HK-2 (cell line): ENCODE data around the gene ZCCHC12.

Source experiments
- DNase-seq: peaks from one replicate; pipeline ENCODE4 v3.0.0-alpha.2; 2018; ENCODE audit not compliant: unreplicated experiment

Gene ZCCHC12

GRCh38 chrX:118867251-118867650 is 43.6 kb downstream of the ZCCHC12 start:
- DNase-seq, result no peak

GRCh38 chrX:118872102-118872566 is 48.5 kb downstream of the ZCCHC12 start:
- no peak for DNase-seq
